NCI-H2196 (cell line): Measurements from ENCODE around the gene RNF144A.

Experiments used
- DNase-seq: peaks from one replicate; lab custom pipeline; 2025; ENCODE audit not compliant: unreplicated experiment; lab: John Stamatoyannopoulos, UW

Gene RNF144A

DNA sequence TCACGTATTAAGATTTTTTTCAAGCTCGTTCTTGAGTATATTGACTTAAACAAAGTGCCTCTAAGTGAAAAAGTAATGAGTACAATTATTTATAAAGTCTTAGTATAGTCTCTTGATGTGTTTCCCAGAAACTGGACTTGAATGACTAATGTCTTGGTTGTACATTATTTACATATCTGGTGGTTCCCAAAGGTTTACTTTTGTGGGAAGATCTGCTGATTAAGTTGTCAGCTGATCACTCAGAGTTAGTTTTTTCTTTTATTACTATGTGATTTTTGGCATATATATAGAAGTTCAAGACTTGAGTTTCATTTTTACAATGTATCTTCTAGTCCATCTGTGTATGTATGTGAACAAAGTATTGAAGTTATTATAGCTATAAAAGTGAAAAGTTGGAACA lies 29.5 kb downstream of the RNF144A start:
- no peak for DNase-seq

DNA sequence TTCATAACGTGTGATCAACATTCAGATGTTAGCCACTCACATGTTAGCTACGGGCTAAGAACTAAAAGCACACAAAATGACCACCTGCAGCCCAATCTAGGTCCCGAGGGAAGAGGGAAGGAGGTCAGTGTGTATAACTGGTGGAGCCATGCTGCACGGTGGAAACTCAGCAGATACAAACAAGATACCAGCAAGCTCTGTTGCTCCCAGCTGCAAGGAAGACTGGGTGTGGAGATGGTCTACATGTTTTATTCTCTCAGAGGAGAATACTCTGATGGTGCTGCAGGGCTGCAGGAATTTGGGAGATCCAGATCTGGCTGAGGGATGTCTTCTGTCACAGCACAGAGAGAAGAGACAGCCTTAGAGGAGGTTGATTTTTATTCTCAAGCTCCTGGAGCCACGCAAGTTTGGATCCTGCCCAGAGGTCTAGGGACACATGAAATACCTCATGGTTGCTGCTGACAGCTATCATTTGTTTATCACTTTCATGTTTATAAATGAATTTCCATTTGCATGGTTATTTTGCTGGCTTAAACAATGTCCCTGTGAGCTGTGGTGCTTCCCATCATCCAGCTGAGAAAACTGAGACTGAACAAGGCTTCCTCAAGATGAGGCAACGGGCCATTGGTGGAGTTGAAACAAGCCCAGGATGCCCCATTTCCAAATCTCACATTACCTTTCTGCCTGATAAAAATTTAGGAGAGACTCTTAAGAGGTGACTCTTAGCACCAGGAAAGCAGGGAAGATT lies 30.9 kb downstream of the RNF144A start:
- DNase-seq = no peak

DNA sequence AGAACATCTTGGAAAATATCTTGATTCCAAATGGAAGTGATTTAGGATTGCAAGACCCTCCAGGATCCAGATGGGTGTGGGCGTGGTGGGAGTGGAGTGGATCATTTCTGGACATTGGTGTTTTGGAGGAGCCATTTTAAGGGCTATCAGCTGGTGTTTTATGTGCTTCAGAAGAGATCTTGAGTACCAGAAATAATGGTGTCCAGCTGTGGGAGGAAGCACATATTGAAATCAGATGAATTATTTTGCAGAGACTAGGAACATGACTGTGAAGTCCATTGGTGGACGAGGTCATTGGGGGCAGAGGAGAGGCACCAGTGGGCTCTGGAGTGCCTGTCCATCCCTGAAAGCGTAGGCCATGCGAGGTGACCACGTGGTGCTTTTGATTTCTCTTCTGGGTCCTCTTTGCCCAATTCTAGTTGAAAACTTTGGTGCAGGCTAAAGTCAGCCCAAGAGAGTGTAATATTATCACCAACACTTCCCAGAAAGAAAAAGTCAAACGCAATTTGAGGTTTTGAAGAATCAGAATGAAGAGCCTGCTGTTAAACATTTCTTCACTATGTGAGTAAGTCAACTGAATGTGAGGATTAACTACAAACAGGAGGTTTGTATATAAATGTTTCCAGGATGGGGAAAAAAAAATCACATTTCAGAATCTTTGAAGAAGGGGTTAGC lies 31.6 kb downstream of the RNF144A start:
- no peak for DNase-seq

DNA sequence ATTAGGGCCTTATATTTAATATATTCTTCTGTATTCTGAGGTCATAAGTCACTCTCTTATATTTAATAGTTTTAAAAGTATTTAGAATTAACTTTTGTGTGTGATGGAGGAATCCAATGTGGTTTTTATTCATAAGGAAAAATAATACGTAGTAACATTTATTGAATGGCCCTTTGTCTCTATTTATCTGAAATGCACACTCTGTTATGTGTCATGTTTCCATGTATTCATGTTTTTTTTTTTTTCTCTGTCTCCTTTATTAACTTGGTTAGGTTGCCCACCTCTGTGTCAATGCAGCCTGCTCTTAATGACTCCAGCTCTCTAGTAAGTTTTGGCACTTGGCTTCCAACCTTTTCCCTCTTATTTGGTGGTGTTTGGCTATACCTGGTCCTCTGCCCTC lies 33.8 kb downstream of the RNF144A start:
- DNase-seq = no peak

DNA sequence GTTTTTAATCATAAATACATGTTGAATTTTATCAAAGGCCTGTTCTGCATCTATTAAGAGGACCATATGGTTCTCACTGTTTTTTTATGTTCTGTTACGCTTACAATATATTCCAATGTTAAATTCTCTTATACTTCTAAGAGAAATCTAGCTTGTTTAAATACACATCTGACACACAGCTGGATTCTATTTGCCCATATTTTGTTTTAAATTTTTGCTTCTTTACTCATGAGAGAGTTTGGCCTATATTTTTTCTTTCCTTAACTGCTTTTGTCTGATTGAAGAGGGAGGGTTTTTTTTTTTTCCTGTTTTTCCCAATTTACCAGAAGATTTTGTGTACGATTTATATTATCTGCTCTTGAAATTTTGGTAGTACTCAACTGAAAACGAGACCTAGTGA lies 34.9 kb downstream of the RNF144A start:
- no peak for DNase-seq

DNA sequence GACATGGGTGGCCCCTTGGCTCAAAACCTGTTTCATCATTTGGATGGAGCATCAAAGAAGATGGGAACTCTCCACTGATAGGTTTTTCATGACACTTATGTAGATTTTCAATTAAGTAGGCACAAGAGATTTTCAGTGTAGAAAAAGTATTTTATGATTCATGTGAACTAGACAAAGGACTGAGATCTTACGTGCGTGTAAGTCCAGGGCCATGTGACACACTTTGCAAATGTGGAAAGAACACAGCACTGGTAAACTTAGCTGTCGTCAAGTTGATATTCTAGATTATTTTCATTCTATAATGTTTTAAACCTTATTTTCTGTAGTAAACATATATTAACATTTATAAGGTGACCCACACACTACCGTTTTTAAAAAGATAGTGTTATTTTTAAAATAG lies 37.4 kb downstream of the RNF144A start:
- no peak for DNase-seq

DNA sequence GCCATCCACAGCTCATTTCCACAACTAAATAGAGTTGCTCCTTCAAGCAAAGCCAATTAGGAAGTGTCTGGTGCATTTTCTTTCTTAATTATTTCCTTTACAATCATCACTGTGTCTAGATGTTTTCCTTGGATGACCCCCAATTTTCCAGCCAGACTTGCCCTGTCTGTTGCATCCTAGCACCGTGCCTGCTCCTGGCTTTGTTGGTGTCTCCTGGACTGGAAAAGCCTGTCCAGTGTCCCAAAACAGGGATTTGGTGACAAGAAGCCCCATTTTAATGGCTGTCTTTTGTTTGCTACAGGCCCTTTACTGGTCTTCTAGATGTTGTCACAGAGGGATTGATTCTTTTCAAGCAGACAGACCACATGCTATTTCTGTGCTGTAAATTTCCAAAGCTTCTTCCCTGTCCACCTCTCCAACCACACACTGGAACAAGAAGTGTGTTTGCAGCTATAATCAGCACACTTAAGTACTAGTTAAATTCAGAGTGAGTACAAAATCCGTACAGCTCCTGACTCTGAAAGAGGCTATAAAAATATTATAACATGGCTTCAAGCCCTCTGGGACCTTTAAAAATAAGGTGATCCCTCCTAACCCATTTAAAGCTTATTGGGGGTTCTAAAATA lies 38.4 kb downstream of the RNF144A start:
- no peak for DNase-seq

DNA sequence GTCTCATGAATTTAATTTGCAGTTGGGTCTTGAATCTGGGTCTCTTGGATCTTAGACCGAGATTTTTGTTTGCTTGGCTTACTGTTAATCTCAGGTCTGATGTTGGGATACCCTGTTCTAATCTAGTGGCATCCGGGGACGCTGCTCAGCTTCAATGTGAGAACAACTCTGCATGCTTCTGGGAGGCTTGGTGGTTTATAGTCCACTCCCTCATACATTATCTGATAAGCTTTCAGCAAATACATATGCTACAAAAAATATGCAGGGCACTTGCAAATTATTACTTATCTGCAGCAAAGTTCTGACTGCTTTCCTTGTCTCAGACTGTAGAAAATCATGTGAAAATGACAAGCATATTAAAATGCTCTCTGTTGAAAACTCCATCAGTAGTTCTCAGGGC lies 39.4 kb downstream of the RNF144A start:
- no peak for DNase-seq

DNA sequence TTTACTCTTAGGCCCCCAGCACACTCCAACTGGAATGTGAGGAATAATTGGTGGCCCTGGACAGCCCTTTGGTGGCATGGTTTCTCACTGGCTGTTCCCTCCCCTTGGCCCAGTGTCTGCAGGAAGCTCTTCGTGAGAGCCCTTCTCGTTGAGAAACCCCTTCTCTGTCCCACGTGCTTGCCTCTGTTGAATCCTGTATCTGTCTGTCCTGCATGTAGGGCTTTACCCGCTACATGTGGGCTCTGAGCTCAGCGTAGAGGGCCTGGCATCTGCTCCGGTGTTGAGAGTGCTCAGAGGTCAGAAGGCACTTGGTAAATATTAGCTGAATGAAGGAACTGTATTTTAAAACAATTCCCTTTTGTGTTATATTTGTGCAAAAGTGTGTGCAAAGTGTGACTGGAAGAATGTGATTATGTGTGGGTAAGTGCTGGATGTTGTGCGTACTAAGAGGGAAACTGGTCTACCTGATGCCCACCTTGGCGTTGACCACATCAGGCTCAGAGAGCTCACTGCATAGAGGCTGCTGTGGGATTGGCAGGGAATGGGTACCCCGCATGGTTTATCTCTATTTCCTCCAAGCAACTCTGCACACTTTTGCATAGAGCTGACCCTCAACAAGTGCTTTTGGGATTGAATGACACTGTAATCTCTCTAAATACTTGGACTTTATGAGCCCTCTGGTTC lies 40.0 kb downstream of the RNF144A start:
- DNase-seq = no peak

DNA sequence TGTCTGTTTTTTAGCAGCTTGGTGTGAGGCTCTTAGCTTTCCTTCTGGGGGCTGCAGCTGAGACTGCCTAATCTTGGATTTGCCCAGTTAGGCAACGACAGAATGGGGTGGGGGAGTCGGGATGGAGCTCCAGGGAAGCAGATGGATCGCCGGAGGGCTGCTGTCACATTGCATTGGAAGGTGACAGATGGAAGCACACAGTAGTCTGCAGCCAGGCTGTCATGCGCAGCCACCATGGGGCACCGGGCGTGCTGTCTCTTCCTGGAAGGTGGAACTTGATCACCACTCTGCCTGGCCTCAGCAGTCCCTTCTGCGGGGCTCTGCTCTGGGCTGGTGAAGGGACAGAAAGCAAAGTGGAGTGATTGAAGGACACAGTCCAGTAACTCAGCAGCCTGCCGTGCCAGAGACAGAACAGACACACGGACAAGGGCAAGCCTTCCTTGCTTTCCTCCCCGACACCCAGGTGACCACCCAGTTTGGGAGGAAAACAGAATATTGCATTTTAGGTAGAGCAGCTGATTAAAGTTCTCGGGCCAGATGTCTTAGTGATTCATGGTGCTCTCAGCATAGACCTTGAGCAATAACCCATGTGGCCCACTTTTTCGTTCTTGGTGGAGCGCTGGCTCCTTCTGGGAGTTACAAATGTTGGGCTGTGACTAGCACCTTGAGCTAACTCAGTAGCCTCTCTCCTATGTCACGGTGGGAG lies 40.9 kb downstream of the RNF144A start:
- DNase-seq = no peak

DNA sequence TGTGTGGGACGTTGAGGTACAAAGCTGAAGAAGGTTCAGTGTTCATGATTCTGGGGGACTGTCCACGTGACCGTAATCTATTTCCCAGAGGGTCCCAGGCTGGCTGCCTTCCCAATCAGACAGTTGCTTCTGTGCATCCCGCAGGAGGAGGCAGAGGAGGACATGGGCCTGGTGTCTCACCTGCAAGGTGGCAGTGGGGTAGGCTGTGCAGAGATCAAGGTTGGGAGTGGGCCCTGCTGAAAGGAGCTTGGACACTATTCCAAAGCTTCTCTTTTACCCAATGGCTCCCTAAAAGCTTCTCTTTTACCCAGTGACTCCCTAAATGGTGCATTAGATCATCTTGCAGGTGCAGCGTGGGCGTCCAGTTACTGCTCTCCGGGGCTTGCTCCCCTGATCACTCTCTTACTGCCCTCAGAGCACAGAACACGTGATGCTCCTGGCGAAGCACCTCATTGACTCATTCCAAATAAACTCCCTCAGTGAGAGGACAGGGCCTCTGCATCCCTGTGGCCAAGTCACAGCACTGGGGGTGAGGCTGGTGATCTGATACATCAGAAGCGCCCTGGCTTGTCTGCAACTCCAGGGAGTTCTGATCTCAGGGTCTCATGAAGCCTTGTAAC lies 41.5 kb downstream of the RNF144A start:
- DNase-seq = no peak

DNA sequence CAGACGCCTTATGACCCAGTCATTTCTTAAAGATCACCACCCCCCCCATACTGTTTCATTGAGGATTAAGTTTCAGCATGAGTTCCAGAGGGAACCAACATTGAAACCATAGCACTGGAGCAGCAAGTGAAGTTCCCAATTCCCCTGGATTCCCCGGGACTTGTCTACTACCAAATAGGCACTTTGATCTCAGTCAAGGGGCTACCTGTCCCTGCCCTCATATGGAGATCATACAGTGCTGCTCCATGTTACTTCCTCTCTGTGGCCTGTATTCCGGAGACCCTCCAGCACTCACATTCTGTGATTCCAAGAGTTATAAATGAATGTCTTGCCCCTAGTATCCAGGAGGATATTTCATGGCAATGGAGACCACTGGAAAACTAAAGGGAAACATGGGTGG lies 42.5 kb downstream of the RNF144A start:
- DNase-seq = no peak

DNA sequence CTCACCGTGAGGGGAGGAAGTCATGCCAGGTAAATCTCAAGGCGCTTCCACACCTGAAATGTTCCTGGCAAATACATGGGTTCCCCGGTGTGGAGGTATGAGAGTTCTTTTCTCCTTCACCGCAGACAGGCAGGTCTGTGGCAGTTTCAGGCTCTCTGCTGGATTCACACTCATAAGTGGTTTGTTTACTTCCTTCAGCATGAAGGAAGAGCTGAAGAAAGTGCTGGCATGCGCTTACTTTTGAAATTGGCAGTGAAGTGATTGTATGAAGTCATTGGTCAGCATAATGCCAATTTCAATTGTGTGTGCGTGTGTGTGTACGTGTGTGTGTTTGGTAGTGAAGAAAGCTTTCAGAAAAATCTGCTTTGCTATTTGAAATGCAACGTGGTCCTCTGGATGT lies 43.4 kb downstream of the RNF144A start:
- peak; percentile 24 for DNase-seq

DNA sequence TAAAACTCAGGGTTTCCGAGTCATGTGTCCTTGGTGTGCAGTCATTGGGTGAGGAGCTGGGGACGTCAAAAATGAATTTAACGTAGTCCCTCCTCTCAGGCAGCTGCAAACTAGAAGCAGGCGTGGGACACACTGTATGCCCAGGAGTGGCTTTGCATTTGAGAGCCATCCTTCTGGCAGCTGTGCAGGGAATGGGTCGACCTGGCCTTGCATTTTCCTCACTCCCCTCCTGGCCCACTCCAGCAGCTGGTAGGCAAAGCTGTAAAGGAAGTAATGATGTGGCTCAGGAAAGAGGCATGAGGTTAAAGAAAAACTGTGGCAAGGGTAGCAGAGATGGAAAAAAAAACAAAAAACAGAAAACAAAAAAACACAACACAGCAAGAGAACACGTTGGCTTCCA lies 46.5 kb downstream of the RNF144A start:
- DNase-seq = no peak

DNA sequence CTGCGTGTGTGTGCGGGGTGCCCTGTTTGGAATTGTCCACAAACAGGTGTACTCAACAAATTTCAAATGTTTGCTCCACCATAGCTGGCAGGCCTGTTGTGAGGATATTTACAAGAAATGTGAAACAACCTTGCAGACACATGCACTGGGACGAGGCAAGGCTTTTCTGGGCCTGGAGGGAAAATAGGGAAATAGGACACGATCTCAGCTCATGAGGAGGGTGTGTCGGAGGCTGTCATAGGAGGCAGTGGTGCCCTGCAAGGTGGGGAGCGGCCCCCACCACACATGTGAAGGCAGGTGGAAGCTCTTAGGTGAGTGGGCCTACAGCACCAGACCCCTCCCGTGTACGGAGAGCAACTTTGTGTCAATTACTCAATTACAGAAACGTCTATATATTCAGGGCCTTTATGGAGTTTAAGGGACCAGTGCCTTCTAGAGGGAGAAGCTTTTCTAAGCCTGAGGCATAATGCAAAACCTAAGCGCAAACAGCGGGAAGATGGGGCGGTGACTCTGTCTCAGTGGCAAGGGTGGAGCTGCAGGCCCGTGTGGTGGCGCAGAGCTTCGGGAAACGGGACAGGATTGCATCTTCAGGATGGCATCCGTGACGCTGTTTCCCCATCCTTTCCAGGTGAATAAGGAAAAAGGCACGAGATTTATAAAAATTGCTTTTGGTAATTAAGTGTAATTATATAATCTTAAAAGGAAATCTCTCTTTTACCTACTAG lies 48.0 kb downstream of the RNF144A start:
- DNase-seq = no peak

DNA sequence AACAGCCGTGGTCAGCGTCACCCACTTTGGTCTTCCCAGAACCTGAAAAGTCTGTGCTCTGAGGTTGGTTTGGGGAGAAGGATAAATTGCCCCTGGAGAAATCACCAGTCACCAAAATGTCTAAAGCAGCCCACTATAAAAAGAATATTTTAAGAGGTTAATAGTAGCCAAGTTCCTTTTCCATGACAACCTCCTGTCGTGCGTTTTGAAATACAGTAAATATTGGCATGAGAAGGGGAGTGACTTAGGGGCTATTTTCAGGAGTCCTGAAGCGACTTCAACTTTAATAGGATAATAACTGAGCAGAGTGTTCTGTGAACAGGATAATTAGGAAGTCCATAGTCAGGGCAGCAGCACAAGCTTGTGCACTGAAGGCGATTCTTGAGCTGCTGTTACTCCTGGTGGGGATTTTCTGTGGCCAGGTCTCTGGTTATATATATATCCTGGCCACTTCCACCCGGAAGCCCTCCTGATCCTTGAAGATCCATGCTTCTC lies 49.3 kb downstream of the RNF144A start:
- DNase-seq = no peak

DNA sequence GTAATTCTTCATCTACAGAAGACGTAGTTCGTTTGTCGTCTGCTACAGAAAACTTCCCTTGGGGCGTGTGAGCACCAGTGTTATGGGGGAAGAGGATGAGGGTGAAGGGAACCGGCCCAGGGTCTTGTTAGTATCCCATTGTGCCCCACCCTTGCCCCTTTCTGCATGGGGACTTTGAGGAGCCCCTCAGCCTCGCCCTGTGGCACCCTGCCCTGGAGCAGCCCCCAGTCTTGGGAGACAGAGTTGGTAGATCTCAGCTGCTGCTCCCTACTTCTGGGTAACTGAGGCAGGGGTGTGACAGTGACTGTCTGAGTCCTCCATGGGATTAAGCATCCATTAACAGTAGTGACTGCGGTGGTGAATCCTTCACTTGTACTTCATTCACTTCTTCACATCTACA lies 50.1 kb downstream of the RNF144A start:
- DNase-seq = no peak

DNA sequence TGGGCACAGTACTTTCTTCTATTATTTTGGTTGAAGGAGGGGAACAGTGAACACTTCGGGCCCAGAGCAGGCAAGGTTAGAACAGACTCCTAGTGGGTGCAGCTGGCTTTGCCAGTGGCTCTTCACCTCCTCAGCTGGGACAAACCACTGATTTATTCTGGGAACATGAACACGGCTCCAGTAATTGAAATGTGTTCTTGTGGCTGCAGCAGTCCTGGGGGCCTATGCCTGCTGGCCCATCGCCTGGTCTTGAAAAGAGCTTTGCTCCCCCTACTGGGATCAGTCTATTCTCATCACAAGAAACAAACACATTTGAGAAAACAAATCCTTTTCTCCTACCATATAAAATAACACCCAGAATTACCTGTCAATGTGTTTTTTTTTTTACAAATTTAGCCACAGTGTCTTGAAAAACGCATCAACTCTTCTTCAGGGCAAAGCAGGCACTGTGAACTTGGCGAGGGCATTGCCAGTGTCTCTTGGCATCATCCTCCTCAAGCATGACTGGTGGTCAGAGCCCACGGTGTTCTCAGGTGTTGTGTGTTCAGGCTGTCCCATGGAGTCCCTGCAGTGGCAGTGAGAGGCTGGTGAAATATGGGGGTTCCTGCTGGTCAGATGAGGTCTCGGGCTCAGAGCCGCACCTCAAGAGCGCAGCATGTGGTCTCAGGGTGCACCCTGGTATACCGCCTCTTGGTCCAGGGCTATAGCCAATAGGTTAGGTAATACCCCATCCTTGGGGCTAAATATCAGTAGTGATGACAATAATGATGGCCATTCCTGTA lies 51.3 kb downstream of the RNF144A start:
- no peak for DNase-seq

DNA sequence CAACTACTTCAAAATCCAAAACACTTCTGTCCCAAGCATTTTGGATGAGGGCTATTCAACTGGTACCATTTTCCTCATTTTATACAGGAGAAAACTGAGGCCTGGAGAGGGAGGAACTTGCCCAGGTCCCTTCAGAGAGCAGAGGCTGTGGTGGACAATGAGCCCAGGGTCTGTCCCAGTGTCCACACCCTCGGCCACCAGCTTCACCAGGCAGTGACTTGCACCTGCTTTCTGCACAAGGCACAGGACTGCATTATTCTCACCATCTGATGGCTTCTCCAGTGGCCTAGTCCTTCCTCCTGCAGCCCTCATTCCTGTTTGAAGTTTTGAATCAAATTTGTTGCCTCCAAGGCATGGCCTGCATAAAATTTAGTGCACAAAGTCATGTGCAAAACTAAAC lies 53.3 kb downstream of the RNF144A start:
- DNase-seq = no peak
